ENCODE data around the gene TARS3.

- TF ChIP-seq CTCF (IDR thresholded peaks at IDR 0.05) (no peak), POLR2A (IDR thresholded peaks at IDR 0.05) (no peak)
These were observed 13.5 kb downstream of the TARS3 start for GRCh38 chr15:101710806-101711205.

Data from right lobe of liver (tissue), 4 donors.